ENCODE results near the gene LSAMP. TPM values are rescaled to one million over a fixed set of nuclear protein-coding genes. Genes with fewer than 3 reads are reported as not detected.

Gene LSAMP
- total RNA-seq, 1 experiment from 2014 or later, result 0.90 TPM

DNA sequence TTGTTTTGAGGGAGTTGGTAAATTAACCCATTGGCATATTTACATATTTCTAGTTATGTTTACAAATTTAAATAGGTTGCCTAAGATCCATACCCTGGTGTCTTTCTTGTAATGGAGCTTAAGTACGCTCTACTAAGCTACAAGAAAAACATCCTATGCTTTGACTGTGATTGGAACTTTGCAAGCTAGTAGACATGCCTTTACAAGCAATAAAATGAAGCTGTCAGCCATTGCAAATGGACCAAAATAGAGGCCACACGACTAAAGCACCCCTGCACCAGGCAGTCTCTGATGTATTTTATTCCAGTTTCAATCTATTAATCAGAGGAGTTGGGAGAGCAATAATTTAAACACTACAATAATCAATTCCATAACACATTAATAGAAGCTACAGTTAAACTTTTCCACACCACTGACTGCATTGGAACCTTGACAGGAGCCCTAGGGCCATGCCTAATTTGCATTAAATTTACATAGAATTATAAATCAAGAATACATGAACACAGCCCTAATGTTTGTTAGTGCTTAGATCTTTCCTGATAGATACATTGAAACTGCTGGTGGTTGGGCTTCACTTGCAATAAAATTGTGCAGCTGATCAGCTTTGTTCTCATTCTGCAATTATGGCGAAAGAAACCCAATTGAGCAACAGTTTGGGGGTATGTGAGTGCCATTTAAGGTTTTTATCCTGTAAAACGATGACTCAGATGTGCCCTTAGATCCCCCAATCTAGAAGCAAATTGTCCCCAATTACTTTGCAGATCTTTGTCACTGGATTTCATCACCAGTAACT, 360.1 kb downstream of the LSAMP start:
- Histone ChIP-seq H3K79me2 (ENCODE audit: insufficient read depth, low read length) (no peaks in the 10 kb centered on the region), H3K56ac (ENCODE audit: insufficient read length, low read depth, low read length) (no peak overlapping the region), H2BK5ac (ENCODE audit: insufficient read length, low read length) (no peak overlapping the region), H3K23me2 (ENCODE audit: insufficient read length, low read depth, low read length, poor library complexity, severe bottlenecking) (no peaks in the 10 kb centered on the region), H3K4me2 (ENCODE audit: insufficient read depth, insufficient read length, low read length) (no peak overlapping the region), H2BK12ac (ENCODE audit: insufficient read length, low read depth, low read length) (no peak overlapping the region), H3T11ph (ENCODE audit: low read length) (no peak overlapping the region), H3K4me1 (ENCODE audit: insufficient read depth, low read length) (no peaks in the 10 kb centered on the region), H3K18ac (ENCODE audit: insufficient read length, low read depth, low read length) (no peak overlapping the region), H3K27me3 (ENCODE audit: insufficient read depth, low read length) (no peaks in the 10 kb centered on the region), H3K9ac (ENCODE audit: extremely low read depth, insufficient read length, low read length) (no peak overlapping the region), H3K23ac (ENCODE audit: insufficient read length, low read depth, low read length) (no peak overlapping the region), H4K5ac (ENCODE audit: insufficient read length, low read depth, low read length) (no peak overlapping the region), H3K27ac (ENCODE audit: insufficient read length, low read depth, low read length) (no peak overlapping the region), H4K91ac (ENCODE audit: insufficient read length, low read depth, low read length) (no peak overlapping the region), H2AK5ac (ENCODE audit: insufficient read length, low read length) (no peak overlapping the region), H4K8ac (replicated peaks; ENCODE audit: insufficient read length, low read depth, low read length) (no peak overlapping the region), H2BK20ac (ENCODE audit: low read depth, low read length, poor library complexity, severe bottlenecking) (no peak overlapping the region), H3K14ac (ENCODE audit: insufficient read depth, low read length) (no peak overlapping the region), H2BK120ac (ENCODE audit: low read depth, low read length, poor library complexity, severe bottlenecking) (no peak overlapping the region), H3K79me1 (ENCODE audit: insufficient read depth, low read depth, low read length, poor library complexity, severe bottlenecking) (no peaks in the 10 kb centered on the region), H2BK15ac (ENCODE audit: low read depth, low read length) (no peak overlapping the region), H3K9me3 (ENCODE audit: control insufficient read depth, low read depth, low read length) (no peaks in the 10 kb centered on the region), H2AFZ (ENCODE audit: low read length) (no peak overlapping the region), H3K4ac (ENCODE audit: low read depth, low read length) (no peak overlapping the region), H4K20me1 (ENCODE audit: control insufficient read depth, insufficient read depth, insufficient read length) (no peaks in the 10 kb centered on the region)
- H3K4me1 Mint-ChIP-seq, result peaks cover 0 to 4% of the 10 kb centered on the region in 2 experiments; a peak in 1 of 4 replicates
- no CpG with 5 or more reads among the region's 4 CpGs for WGBS (ENCODE audit: extremely low coverage, insufficient read length, low lambda C conversion rate)
- H3K27ac Mint-ChIP-seq, result no peak overlapping the region
- no peaks in the 10 kb centered on the region for H3K27me3 Mint-ChIP-seq (ENCODE audit: low read depth)
- DNase-seq, result no peak
- no peak for TF ChIP-seq CTCF (conservative IDR thresholded peaks at IDR 0.05)
- H3K4me3 Mint-ChIP-seq, result no peak overlapping the region
- H3K9me3 Mint-ChIP-seq, result no peaks in the 10 kb centered on the region
- no peaks in the 10 kb centered on the region for H3K36me3 Mint-ChIP-seq (ENCODE audit: insufficient read depth in 1 of 3, low read depth in 3 of 3)
